B cell (primary cell): ENCODE data around the gene TSHR. TPM values are rescaled to one million over a fixed set of nuclear protein-coding genes. Genes with fewer than 3 reads are reported as not detected.

Experiments used
- ATAC-seq: fragments of 200-7000 bp; cut with Tn5 transposase; one replicate; pipeline ENCODE4 v1.10.0; 2021; ENCODE audit warnings: low read depth, mild to moderate bottlenecking, moderate number of reproducible peaks, moderate library complexity
- CTCF ChIA-PET: fragments of 350-600 bp; sonication (Branson Sonifier 250); formaldehyde crosslinking; loops from one replicate; lab custom pipeline; 2021; ENCODE audit warnings: antibody characterized with exemption, inconsistent platforms; lab: Charles Lee
- POLR2A ChIA-PET: fragments of 350-600 bp; sonication (Branson Sonifier 250); formaldehyde crosslinking; loops from one replicate; lab custom pipeline; 2021; ENCODE audit warnings: antibody characterized with exemption; lab: Charles Lee
- DNase-seq: peaks from one replicate; pipeline ENCODE4 v3.0.0; 2013
- H2AFZ ChIP-seq: 2 replicates; pipeline ENCODE4 v1.6.1; 2012; ENCODE audit warnings: mild to moderate bottlenecking, low read depth, low read length; ENCODE audit not compliant: insufficient read depth, poor library complexity, severe bottlenecking
- H3K27ac ChIP-seq, 2 donors: 1 replicate in 1 of 2; 2 replicates in 1 of 2; pipeline ENCODE4 v1.5.1; 2012 to 2013; ENCODE audit warnings: low read length in 2 of 2, mild to moderate bottlenecking in 2 of 2, moderate library complexity in 1 of 2
- H3K27me3 ChIP-seq, 4 experiments: fragments of 200-600 bp in 1 of 4; sonication (generic) in 1 of 4; replicated peaks in 1 of 4; 1 replicate in 2 of 4; 2 replicates in 2 of 4; pipeline versions ENCODE4 v1.6.1 to v1.7.0; 2013 to 2016; ENCODE audit warnings: low read length in 3 of 4, mild to moderate bottlenecking in 2 of 4, mixed read lengths in 1 of 4, moderate library complexity in 1 of 4; ENCODE audit not compliant: insufficient read depth in 4 of 4, control insufficient read depth in 3 of 4; ENCODE audit errors: control extremely low read depth in 1 of 4
- H3K36me3 ChIP-seq, 2 experiments: replicated peaks in 1 of 2; 1 replicate in 1 of 2; 2 replicates in 1 of 2; pipeline versions ENCODE4 v1.6.1 to v1.7.1; 2013; ENCODE audit warnings: low read length in 1 of 2; ENCODE audit not compliant: insufficient read depth in 2 of 2, control insufficient read depth in 1 of 2; ENCODE audit errors: control extremely low read depth in 1 of 2, extremely low read depth in 1 of 2
- H3K4me1 ChIP-seq, 2 donors: fragments of 200-600 bp in 1 of 2; sonication (generic) in 1 of 2; 1 replicate in 1 of 2; 2 replicates in 1 of 2; pipeline versions ENCODE4 v1.5.1 to v1.6.1; 2013 to 2017; ENCODE audit warnings: low read length in 2 of 2; ENCODE audit not compliant: control insufficient read depth in 2 of 2, insufficient read depth in 2 of 2
- H3K4me2 ChIP-seq: replicated peaks from 2 replicates; pipeline ENCODE3; 2012; ENCODE audit warnings: mild to moderate bottlenecking, low read depth, low read length; ENCODE audit not compliant: poor library complexity, severe bottlenecking
- H3K4me3 ChIP-seq, 5 experiments: fragments of 200-600 bp in 1 of 5; sonication (generic) in 1 of 5; 1 replicate in 3 of 5; 2 replicates in 2 of 5; pipeline versions ENCODE4 v1.5.1 to v1.7.0; 2011 to 2016; ENCODE audit warnings: low read length in 4 of 5, mild to moderate bottlenecking in 4 of 5, low read depth in 2 of 5, control low read depth in 1 of 5, moderate library complexity in 1 of 5; ENCODE audit not compliant: insufficient read depth in 1 of 5; ENCODE audit errors: control extremely low read depth in 1 of 5, extremely low read depth in 1 of 5
- H3K79me2 ChIP-seq: fragments of 200-600 bp; sonication (generic); one replicate; pipeline ENCODE4 v1.6.0; 2016; ENCODE audit warnings: low read length; ENCODE audit not compliant: control insufficient read depth, insufficient read depth
- H3K9ac ChIP-seq: fragments of 200-600 bp; sonication (generic); 2 replicates; pipeline ENCODE4 v1.6.1; 2017; ENCODE audit warnings: mild to moderate bottlenecking, low read length, moderate library complexity
- H3K9me3 ChIP-seq, 3 donors: one replicate each; pipeline versions ENCODE4 v1.6.1 to v1.7.1; 2013; ENCODE audit warnings: low read length in 2 of 3; ENCODE audit not compliant: control insufficient read depth in 2 of 3, insufficient read depth in 1 of 3; ENCODE audit errors: control extremely low read depth in 1 of 3
- H4K20me1 ChIP-seq: 2 replicates; pipeline ENCODE4 v1.6.0; 2012; ENCODE audit warnings: mild to moderate bottlenecking, low read length; ENCODE audit not compliant: insufficient read depth, control insufficient read depth, poor library complexity, severe bottlenecking
- H3K27ac Mint-ChIP-seq: one replicate; pipeline ENCODE4 v1.8.0; 2021; ENCODE audit warnings: mixed read lengths
- H3K27me3 Mint-ChIP-seq: one replicate; pipeline ENCODE4 v1.8.0; 2021; ENCODE audit warnings: mixed read lengths
- H3K4me1 Mint-ChIP-seq: one replicate; pipeline ENCODE4 v1.8.0; 2021; ENCODE audit warnings: mixed read lengths
- H3K4me3 Mint-ChIP-seq: one replicate; pipeline ENCODE4 v1.8.0; 2021; ENCODE audit warnings: mixed read lengths
- H3K9me3 Mint-ChIP-seq: one replicate; pipeline ENCODE4 v1.8.0; 2022; ENCODE audit warnings: mixed read lengths; ENCODE audit not compliant: insufficient read depth
- CTCF ChIP-seq: fragments of 200-600 bp; IDR thresholded peaks from one replicate; pipeline ENCODE4 v1.8.0; 2022; ENCODE audit warnings: antibody characterized with exemption, mild to moderate bottlenecking
- EZH2 ChIP-seq: IDR thresholded peaks from 2 replicates; pipeline ENCODE4 v1.6.1; 2012; ENCODE audit warnings: borderline replicate concordance, low read depth, mild to moderate bottlenecking, moderate library complexity, low read length; ENCODE audit not compliant: insufficient read depth, poor library complexity, severe bottlenecking
- WGBS: methylation state at CpG from one replicate; pipeline ENCODE4 v1.1.5; 2013; ENCODE audit warnings: missing lambda C conversion rate; ENCODE audit not compliant: insufficient coverage; 5-methylcytosine and 5-hydroxymethylcytosine counted together
- intact Hi-C: fragments of 100-400 bp; cut with micrococcal nuclease; formaldehyde crosslinking; loops from one replicate; pipeline ENCODE4 v1.10.0; 2022
- polyA plus RNA-seq: library from polyadenylated mRNA; depleted of rRNA; stranded (reverse); fragments of >200 nt; gene quantifications from 2 replicates; pipeline ENCODE4 v1.2.3, GENCODE V29; 2012
- total RNA-seq, 2 donors: library from RNA; stranded (reverse); fragments of 120-200 nt in 1 of 2; gene quantifications; 1 replicate in 1 of 2; 2 replicates in 1 of 2; pipeline versions ENCODE4 v1.2.3 to v1.2.4, GENCODE V29; 2013 to 2022

The TSHR gene
- total and polyA plus RNA-seq, 2 donors (not counting 1 experiment from before 2014, with no cell fraction given) = 0.15 to 0.37 TPM

- peaks cover 0 to 3% (median 0%) of the 10 kb centered on the region in 4 experiments for H3K27me3 ChIP-seq
- DNase-seq (peak; percentile 64), ATAC-seq (peak; percentile 90)
- no peak overlapping the region for H3K9ac ChIP-seq
- peaks cover 13% of the 10 kb centered on the region for H3K79me2 ChIP-seq
- H4K20me1 ChIP-seq = no peaks in the 10 kb centered on the region
- peak overlapping the region in 1 of 2 donors; percentile 17 for H3K27ac ChIP-seq
- ChIA-PET CTCF (interaction anchor here (1.2 kb wide), 1 partner anchor 10 kb away, joined by 3 read pairs; no protein-coding TSS in a partner anchor), POLR2A (interaction anchor here (0.7 kb wide), 1 partner anchor 10 kb away, joined by 3 read pairs; the partner anchor contains the start of gene CEP128)
- H3K4me3 Mint-ChIP-seq = peak overlapping the region; percentile 71
- peaks cover 28% of the 10 kb centered on the region for H3K4me1 Mint-ChIP-seq
- intact Hi-C loops = loop anchor here (1.0 kb wide), 1 partner anchor 10 kb away; the partner anchor contains the start of gene CEP128
- peaks cover 13 to 25% of the 10 kb centered on the region in 2 donors for H3K4me1 ChIP-seq
- H3K9me3 ChIP-seq = peaks cover 1 to 6% (median 3%) of the 10 kb centered on the region in 3 donors
- peak overlapping the region in 2 of 5 experiments; percentile 15 to 23 for H3K4me3 ChIP-seq
- no peaks in the 10 kb centered on the region for H3K27me3 Mint-ChIP-seq
- H2AFZ ChIP-seq = no peak overlapping the region
- 2% methylated on average over 6 of the region's 8 CpGs for WGBS
- peak overlapping the region; percentile 68 for H3K27ac Mint-ChIP-seq
- no peaks in the 10 kb centered on the region for H3K9me3 Mint-ChIP-seq
- TF ChIP-seq EZH2 = no peak
- no peak for TF ChIP-seq CTCF
- peak overlapping the region; percentile 50 for H3K4me2 ChIP-seq
- H3K36me3 ChIP-seq = no peaks in the 10 kb centered on the region
Observed at GRCh38 chr14:80930836-80931389, 24.5 kb upstream of the TSHR start.

GRCh38 chr14:80933282-80933681, 22.1 kb upstream of the TSHR start:
- Histone ChIP-seq H3K27ac (no peak overlapping the region), H2AFZ (no peak overlapping the region), H3K27me3 (peaks cover 0 to 3% (median 0%) of the 10 kb centered on the region in 4 experiments), H3K79me2 (no peaks in the 10 kb centered on the region), H3K4me3 (no peak overlapping the region), H3K4me1 (peaks cover 13 to 25% of the 10 kb centered on the region in 2 donors), H3K36me3 (no peaks in the 10 kb centered on the region), H3K4me2 (no peak overlapping the region), H3K9me3 (peaks cover 1 to 3% (median 3%) of the 10 kb centered on the region in 3 donors), H3K9ac (no peak overlapping the region), H4K20me1 (no peaks in the 10 kb centered on the region)
- TF ChIP-seq CTCF (no peak), EZH2 (no peak)
- Mint-ChIP-seq H3K4me1 (peaks cover 28% of the 10 kb centered on the region), H3K9me3 (no peaks in the 10 kb centered on the region), H3K4me3 (no peak overlapping the region), H3K27ac (no peak overlapping the region), H3K27me3 (no peaks in the 10 kb centered on the region)
- POLR2A ChIA-PET = no interaction called here
- DNase-seq = no peak
- CTCF ChIA-PET = interaction anchor here (1.3 to 2.2 kb wide), 2 partner anchors 23 to 54 kb away, joined by 4 to 7 read pairs; no protein-coding TSS in a partner anchor
- intact Hi-C loops = no loop called here
- no peak for ATAC-seq
